TTC549 (cell line): ENCODE data around the gene HSP90B1.

Experiments used
- FAIRE-seq: peaks from 2 replicates; lab custom pipeline; 2012; peaks lifted over from hg19 to GRCh38; lab: Jason Lieb, UNC

HSP90B1 gene

DNA sequence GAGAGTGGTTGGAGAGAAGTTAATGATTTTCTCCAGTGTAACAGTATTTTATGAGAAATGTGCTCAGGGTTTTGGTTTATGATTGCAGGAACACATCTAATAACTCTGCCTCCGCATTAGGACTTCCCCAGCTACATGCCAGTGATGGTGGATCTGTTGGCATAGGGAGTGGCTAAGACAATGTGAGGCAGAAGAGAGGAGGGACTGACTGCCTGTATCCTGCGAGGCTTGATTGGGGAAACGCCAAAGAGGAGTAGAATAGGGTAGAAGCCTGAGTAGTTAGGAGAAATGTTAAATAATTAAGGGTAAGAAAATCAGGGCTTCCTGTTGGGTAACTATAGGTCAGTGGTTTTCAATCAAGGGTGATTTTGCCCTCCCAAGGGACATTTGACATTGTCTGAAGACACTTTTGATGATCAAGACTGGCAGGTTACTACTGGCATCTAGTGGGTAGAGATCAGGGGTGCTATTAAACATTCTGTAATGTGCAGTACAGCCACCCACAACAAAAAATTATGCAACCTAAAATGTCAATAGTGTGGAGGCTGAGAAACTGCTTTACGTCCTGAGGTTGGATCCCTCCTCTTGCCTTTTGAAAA, 48.3 kb downstream of the HSP90B1 start:
- FAIRE-seq, result no peak

- no peak for FAIRE-seq
Observed at GRCh38 chr12:103986829-103987228, 56.6 kb downstream of the HSP90B1 start.

- FAIRE-seq, result no peak
Observed at GRCh38 chr12:103994235-103994634, 64.0 kb downstream of the HSP90B1 start.

GRCh38 chr12:103996595-103996994, 66.4 kb downstream of the HSP90B1 start:
- no peak for FAIRE-seq

GRCh38 chr12:103997286-103997900, 67.2 kb downstream of the HSP90B1 start:
- FAIRE-seq, result no peak
